Endodermal cell (in vitro differentiated cells): ENCODE results near the gene PAIP2. TPM values are rescaled to one million over a fixed set of nuclear protein-coding genes. Genes with fewer than 3 reads are reported as not detected.
A peak's percentile ranks its signal among the peaks of the same experiment; 100 is the strongest.

ENCODE experiments used
- DNase-seq: peaks from one replicate; pipeline ENCODE4 v3.0.0-alpha.2; 2017
- H3K27ac ChIP-seq: 2 replicates; pipeline ENCODE4 v1.5.1; 2013; ENCODE audit warnings: mild to moderate bottlenecking, low read depth, low read length, moderate library complexity
- H3K27me3 ChIP-seq: 2 replicates; pipeline ENCODE4 v1.6.1; 2013; ENCODE audit warnings: mild to moderate bottlenecking, low read length, moderate library complexity; ENCODE audit not compliant: insufficient read depth, control insufficient read depth, poor library complexity, severe bottlenecking
- H3K36me3 ChIP-seq: 2 replicates; pipeline ENCODE4 v1.7.0; 2013; ENCODE audit warnings: mild to moderate bottlenecking, low read length, moderate library complexity; ENCODE audit not compliant: control insufficient read depth, insufficient read depth
- H3K4me1 ChIP-seq: one replicate; pipeline ENCODE4 v1.7.0; 2013; ENCODE audit warnings: low read length; ENCODE audit not compliant: control insufficient read depth, insufficient read depth
- H3K4me3 ChIP-seq: 2 replicates; pipeline ENCODE4 v1.5.1; 2013; ENCODE audit warnings: mild to moderate bottlenecking, low read length, moderate library complexity
- H3K9ac ChIP-seq: 2 replicates; pipeline ENCODE4 v1.6.1; 2013; ENCODE audit warnings: mild to moderate bottlenecking, low read length, moderate library complexity; ENCODE audit not compliant: poor library complexity, severe bottlenecking; ENCODE audit errors: extremely low read depth
- H3K9me3 ChIP-seq: 2 replicates; pipeline ENCODE4 v1.6.1; 2013; ENCODE audit warnings: mild to moderate bottlenecking, low read length, moderate library complexity; ENCODE audit not compliant: control insufficient read depth
- H3K27ac Mint-ChIP-seq: 2 replicates; pipeline ENCODE4 v1.8.0; 2020; ENCODE audit warnings: mixed read lengths
- H3K27me3 Mint-ChIP-seq: 2 replicates; pipeline ENCODE4 v1.8.0; 2021; ENCODE audit warnings: mild to moderate bottlenecking, mixed read lengths; ENCODE audit not compliant: insufficient read depth
- H3K36me3 Mint-ChIP-seq: 2 replicates; pipeline ENCODE4 v1.8.0; 2020; ENCODE audit warnings: low read depth, mixed read lengths
- H3K4me1 Mint-ChIP-seq: 2 replicates; pipeline ENCODE4 v1.8.0; 2020; ENCODE audit warnings: mixed read lengths
- H3K4me3 Mint-ChIP-seq: 2 replicates; pipeline ENCODE4 v1.8.0; 2020; ENCODE audit warnings: mild to moderate bottlenecking, moderate library complexity, mixed read lengths
- H3K9me3 Mint-ChIP-seq: 2 replicates; pipeline ENCODE4 v1.8.0; 2020; ENCODE audit warnings: mild to moderate bottlenecking, mixed read lengths
- CTCF ChIP-seq: fragments of 200-600 bp; sonication (generic); conservative IDR thresholded peaks from 2 replicates; pipeline ENCODE4 v1.5.0; 2021; ENCODE audit warnings: antibody characterized with exemption, mild to moderate bottlenecking
- WGBS, 2 experiments: methylation state at CpG; one replicate each; pipeline versions ENCODE4 v1.1.5 to v1.1.7; 2013; ENCODE audit warnings: missing lambda C conversion rate in 2 of 2, mixed read lengths in 1 of 2; ENCODE audit not compliant: insufficient coverage in 1 of 2, insufficient read length in 1 of 2; 5-methylcytosine and 5-hydroxymethylcytosine counted together
- total RNA-seq, 2 donors: library from RNA; stranded (reverse); fragmentation: NEBNext Ultra II Directional in 1 of 2; extraction: Animal tissue kit (Norgen Biotek cat#: 25700) in 1 of 2; gene quantifications; 2 replicates in 1 of 2; 3 replicates in 1 of 2; pipeline ENCODE4 v1.2.1, GENCODE V29; 2021

The PAIP2 gene
- total RNA-seq, 2 donors from 2014 or later = 128 to 142 TPM

GRCh38 chr5:139404484-139404840 lies 62.8 kb downstream of the PAIP2 start:
- Histone ChIP-seq H3K27ac (peak overlapping the region; percentile 96), H3K4me3 (peak overlapping the region; percentile 93), H3K9ac (peak overlapping the region; percentile 58), H3K9me3 (no peaks in the 10 kb centered on the region), H3K36me3 (no peaks in the 10 kb centered on the region), H3K27me3 (no peaks in the 10 kb centered on the region), H3K4me1 (peaks cover 11% of the 10 kb centered on the region)
- Mint-ChIP-seq H3K27me3 (no peaks in the 10 kb centered on the region), H3K4me3 (peak overlapping the region; percentile 91), H3K36me3 (peaks cover 6% of the 10 kb centered on the region), H3K9me3 (no peaks in the 10 kb centered on the region), H3K27ac (peak overlapping the region; percentile 100), H3K4me1 (peaks cover 14% of the 10 kb centered on the region)
- DNase-seq = no peak
- TF ChIP-seq CTCF = no peak
- 81 to 82% methylated on average over 3 to 5 of the region's 5 CpGs for whole genome bisulfite sequencing, 2 experiments

GRCh38 chr5:139406963-139407362 lies 65.3 kb downstream of the PAIP2 start:
- H3K4me1 ChIP-seq = peaks cover 11% of the 10 kb centered on the region
- H3K27ac ChIP-seq = no peak overlapping the region
- H3K4me3 Mint-ChIP-seq = no peak overlapping the region
- H3K4me3 ChIP-seq = no peak overlapping the region
- no peaks in the 10 kb centered on the region for H3K36me3 Mint-ChIP-seq
- no peaks in the 10 kb centered on the region for H3K27me3 ChIP-seq
- peaks cover 17% of the 10 kb centered on the region for H3K4me1 Mint-ChIP-seq
- H3K36me3 ChIP-seq = peaks cover 5% of the 10 kb centered on the region
- no peak overlapping the region for H3K27ac Mint-ChIP-seq
- DNase-seq = no peak
- no peak for TF ChIP-seq CTCF
- H3K9ac ChIP-seq = no peak overlapping the region
- no peaks in the 10 kb centered on the region for H3K27me3 Mint-ChIP-seq
- 92 to 97% methylated on average over 2 of the region's 2 CpGs for WGBS, 2 experiments
- no peaks in the 10 kb centered on the region for H3K9me3 ChIP-seq
- H3K9me3 Mint-ChIP-seq = no peaks in the 10 kb centered on the region

- Histone ChIP-seq H3K9ac (no peak overlapping the region), H3K4me1 (peaks cover 11% of the 10 kb centered on the region), H3K27ac (no peak overlapping the region), H3K9me3 (no peaks in the 10 kb centered on the region), H3K4me3 (no peak overlapping the region), H3K36me3 (peaks cover 5% of the 10 kb centered on the region), H3K27me3 (no peaks in the 10 kb centered on the region)
- H3K27me3 Mint-ChIP-seq = no peaks in the 10 kb centered on the region
- peaks cover 1% of the 10 kb centered on the region for H3K36me3 Mint-ChIP-seq
- H3K9me3 Mint-ChIP-seq = no peaks in the 10 kb centered on the region
- no peak overlapping the region for H3K27ac Mint-ChIP-seq
- no peak for TF ChIP-seq CTCF
- no peak overlapping the region for H3K4me3 Mint-ChIP-seq
- DNase-seq = no peak
- H3K4me1 Mint-ChIP-seq = peaks cover 17% of the 10 kb centered on the region
These were observed 65.9 kb downstream of the PAIP2 start for GRCh38 chr5:139407517-139407916.
